ENCODE data around the gene GPC6. TPM values are rescaled to one million over a fixed set of nuclear protein-coding genes. Genes with fewer than 3 reads are reported as not detected.

The GPC6 gene
- 0.22 TPM for total RNA-seq (2021; ENCODE audit: unreplicated experiment)
- polyA plus RNA-seq (2012) = not detected in 2 replicates
- percentile 1 among the genes with signal in this experiment for Bru-seq, nascent RNA
- percentile 1 among the genes with signal in this experiment for BruChase-seq, experiment 1, labeled RNA remaining after a 6-hour chase
- percentile 1 among the genes with signal in this experiment for BruChase-seq, experiment 2, labeled RNA remaining after a 2-hour chase
- long read RNA-seq = 0 reads

GRCh38 chr13:93226623-93227279 is at the start of gene GPC6:
Gene GPC6, plus strand, starts transcription at chr13:93226807.
- no peak for ATAC-seq
- POLR2A ChIA-PET = no interaction called here
- no peak within 1 kb of the TSS for H3K9ac ChIP-seq (ENCODE audit: low read length)

DNA sequence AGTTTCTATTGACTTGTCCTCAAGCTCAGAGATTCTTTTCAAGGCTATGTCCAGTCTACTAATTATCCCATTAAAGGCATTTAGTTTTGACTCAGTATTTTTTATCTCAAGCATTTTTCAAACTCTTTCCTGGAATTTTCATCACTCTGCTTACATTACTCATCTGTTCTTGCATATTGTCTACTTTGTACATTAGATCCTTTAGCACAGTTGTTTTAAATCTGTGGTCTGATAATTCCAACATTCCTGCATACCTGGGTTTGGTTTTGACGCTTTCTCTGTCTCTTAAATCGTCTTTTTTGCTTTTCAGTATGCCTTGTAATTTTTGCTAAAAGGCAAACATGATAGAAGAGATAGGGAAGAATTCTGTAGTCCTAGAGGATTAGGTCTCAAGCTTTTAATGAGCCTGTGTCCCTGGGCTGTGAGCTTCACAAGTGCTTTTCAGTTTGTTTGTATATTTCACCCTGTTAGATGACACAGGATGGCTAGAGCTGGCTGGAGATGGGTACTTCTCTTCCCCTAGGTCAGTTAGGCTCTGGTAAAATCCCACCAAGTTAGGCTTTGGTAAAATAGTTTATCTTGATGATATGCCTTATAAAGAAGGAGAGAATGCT is 46.1 kb upstream of the GPC6 start:
- no peaks in the 10 kb centered on the region for H3K79me2 ChIP-seq (ENCODE audit: insufficient read depth, low read length)
- RAD21 ChIA-PET (ENCODE audit: low non-redundant PET in 1 of 2, low total read pairs in 2 of 2, uncharacterized antibody in 2 of 2, unreplicated experiment in 2 of 2) = no interaction called here
- H4K20me1 ChIP-seq (ENCODE audit: insufficient read depth) = no peaks in the 10 kb centered on the region
- no peak overlapping the region for H3K4me2 ChIP-seq (ENCODE audit: low read length)
- H3K9me2 ChIP-seq (ENCODE audit: insufficient read depth) = no peaks in the 10 kb centered on the region
- CTCF ChIA-PET = no interaction called here
- H3K4me3 ChIP-seq (replicated peaks in 1 of 2; ENCODE audit: low read depth in 1 of 2, low read length in 2 of 2) = no peak overlapping the region
- TF ChIP-seq ATF3 (IDR thresholded peaks at IDR 0.05) = no peak
- no peak overlapping the region for H3K27ac ChIP-seq (ENCODE audit: low read depth, low read length)
- H3K9me3 ChIP-seq (ENCODE audit: control insufficient read depth in 1 of 2, insufficient read depth in 1 of 2, low read depth in 1 of 2, low read length in 2 of 2) = peaks cover 16 to 21% of the 10 kb centered on the region in 2 experiments; a peak in 2 of 4 replicates
- H2AFZ ChIP-seq (ENCODE audit: low read depth, low read length, poor library complexity, severe bottlenecking) = no peak overlapping the region
- no peak for DNase-seq (ENCODE audit: low read depth, low spot score)
- no peaks in the 10 kb centered on the region for H3K4me1 ChIP-seq (ENCODE audit: control insufficient read depth in 1 of 2, insufficient read depth in 2 of 2, low read length in 2 of 2)
- BruUV-seq (replicated peaks) = no TSS peak
- intact Hi-C loops (cut with micrococcal nuclease) = no loop called here
- no peak overlapping the region for H3K9ac ChIP-seq (ENCODE audit: low read length)
- POLR2A ChIA-PET = no interaction called here
- H3K36me3 ChIP-seq (ENCODE audit: control insufficient read depth in 1 of 2, insufficient read depth in 2 of 2, low read length in 2 of 2) = no peaks in the 10 kb centered on the region
- no peak for ATAC-seq
- H3K27me3 ChIP-seq (ENCODE audit: insufficient read depth, low read length) = no peaks in the 10 kb centered on the region

More at GRCh38 chr13:93226623-93227279, at the start of gene GPC6:
- Histone ChIP-seq H3K36me3 (ENCODE audit: control insufficient read depth in 1 of 2, insufficient read depth in 2 of 2, low read length in 2 of 2) (no peaks in the 10 kb centered on the region), H3K4me3 (replicated peaks in 1 of 2; ENCODE audit: low read depth in 1 of 2, low read length in 2 of 2) (no peak within 1 kb of the TSS), H3K79me2 (ENCODE audit: insufficient read depth, low read length) (no peaks in the 10 kb centered on the region), H4K20me1 (ENCODE audit: insufficient read depth) (no peaks in the 10 kb centered on the region), H3K27ac (ENCODE audit: low read depth, low read length) (no peak within 1 kb of the TSS), H3K4me1 (ENCODE audit: control insufficient read depth in 1 of 2, insufficient read depth in 2 of 2, low read length in 2 of 2) (no peaks in the 10 kb centered on the region), H2AFZ (ENCODE audit: low read depth, low read length, poor library complexity, severe bottlenecking) (no peak within 1 kb of the TSS), H3K27me3 (ENCODE audit: insufficient read depth, low read length) (no peaks in the 10 kb centered on the region), H3K9me3 (ENCODE audit: control insufficient read depth in 1 of 2, insufficient read depth in 1 of 2, low read depth in 1 of 2, low read length in 2 of 2) (peaks cover 0 to 18% of the 10 kb centered on the region in 2 experiments; a peak in 2 of 4 replicates), H3K4me2 (ENCODE audit: low read length) (no peak within 1 kb of the TSS), H3K9me2 (ENCODE audit: insufficient read depth) (no peaks in the 10 kb centered on the region)
- RAD21 ChIA-PET (ENCODE audit: low non-redundant PET in 1 of 2, low total read pairs in 2 of 2, uncharacterized antibody in 2 of 2, unreplicated experiment in 2 of 2) = no interaction called here
- intact Hi-C loops (cut with micrococcal nuclease) = no loop called here
- BruUV-seq (replicated peaks) = no TSS peak
- CTCF ChIA-PET = no interaction called here
- no peak for DNase-seq (ENCODE audit: low read depth, low spot score)
- no peak for TF ChIP-seq RAD21 (IDR thresholded peaks at IDR 0.05; ENCODE audit: low read depth)
